Fibroblast of mammary gland (primary cell): Measurements from ENCODE around the gene SLC36A1.

Experiments used
- DNase-seq: peaks from one replicate; pipeline ENCODE4 v3.0.0-alpha.2; 2010; ENCODE audit warnings: low read depth
- H3K4me3 ChIP-seq: 2 replicates; pipeline ENCODE4 v1.5.1; 2011; ENCODE audit warnings: low read depth, mild to moderate bottlenecking, low read length, moderate library complexity; ENCODE audit not compliant: control insufficient read depth
- CTCF ChIP-seq: conservative IDR thresholded peaks from 2 replicates; pipeline ENCODE4 v1.5.1; 2011; ENCODE audit warnings: low read depth, low read length, inconsistent platforms; ENCODE audit not compliant: control insufficient read depth, insufficient read depth

Gene SLC36A1

GRCh38 chr5:151537044-151537443 is 89.6 kb downstream of the SLC36A1 start:
- H3K4me3 ChIP-seq: no peak overlapping the region
- TF ChIP-seq CTCF: no peak
- no peak for DNase-seq

GRCh38 chr5:151541571-151541970 is 94.2 kb downstream of the SLC36A1 start:
- H3K4me3 ChIP-seq: no peak overlapping the region
- no peak for TF ChIP-seq CTCF
- DNase-seq: no peak
